Spinal cord (tissue), 10 donors: ENCODE measurements around the gene GRID1. TPM values are rescaled to one million over a fixed set of nuclear protein-coding genes. Genes with fewer than 3 reads are reported as not detected.
A peak's percentile ranks its signal among the peaks of the same experiment; 100 is the strongest.

Source experiments
- DNase-seq, 6 donors: peaks; one replicate each; pipeline versions ENCODE4 v3.0.0 to v3.0.0-alpha.2; 2013 to 2015; ENCODE audit warnings: low spot score in 6 of 6, low read depth in 4 of 6
- H3K27ac ChIP-seq: one replicate; pipeline ENCODE4 v1.5.1; 2013; ENCODE audit warnings: low read depth, low read length, control low read depth
- H3K27me3 ChIP-seq: one replicate; pipeline ENCODE4 v1.6.1; 2013; ENCODE audit warnings: low read length; ENCODE audit not compliant: control insufficient read depth, insufficient read depth
- H3K36me3 ChIP-seq: one replicate; pipeline ENCODE4 v1.6.1; 2013; ENCODE audit warnings: low read length; ENCODE audit not compliant: control insufficient read depth, insufficient read depth
- H3K4me1 ChIP-seq: one replicate; pipeline ENCODE4 v1.6.1; 2013; ENCODE audit warnings: low read length; ENCODE audit not compliant: control insufficient read depth, insufficient read depth
- H3K4me3 ChIP-seq: one replicate; pipeline ENCODE4 v1.5.1; 2013; ENCODE audit warnings: low read depth, low read length, control low read depth
- H3K9me3 ChIP-seq: one replicate; pipeline ENCODE4 v1.6.1; 2013; ENCODE audit warnings: low read length; ENCODE audit not compliant: control insufficient read depth, insufficient read depth
- WGBS: methylation state at CpG from one replicate; pipeline ENCODE4 v1.1.5; 2013; ENCODE audit warnings: missing lambda C conversion rate; ENCODE audit not compliant: insufficient coverage; 5-methylcytosine and 5-hydroxymethylcytosine counted together
- polyA plus RNA-seq, 2 donors: library from polyadenylated mRNA; unstranded; fragments of 120-200 nt; gene quantifications; one replicate each; pipeline ENCODE4 v1.2.1, GENCODE V29; 2013; ENCODE audit not compliant: insufficient read length in 2 of 2
- total RNA-seq, 2 donors: library from RNA; depleted of rRNA in 1 of 2; stranded (reverse); fragments of 120-200 nt in 1 of 2; fragments of >200 nt in 1 of 2; gene quantifications; one replicate each; pipeline versions ENCODE4 v1.2.3 to v1.2.4, GENCODE V29; 2013 to 2014
- donor health status: healthy.

Gene GRID1
- total and polyA plus RNA-seq, 4 donors: 7.6 to 30.1 (median 22.2) TPM

- 50% methylated on average over 1 of the region's 3 CpGs for WGBS
- H3K36me3 ChIP-seq: no peaks in the 10 kb centered on the region
- H3K4me1 ChIP-seq: peaks cover 24% of the 10 kb centered on the region
- no peaks in the 10 kb centered on the region for H3K27me3 ChIP-seq
- DNase-seq: no peak
- H3K9me3 ChIP-seq: no peaks in the 10 kb centered on the region
- no peak overlapping the region for H3K4me3 ChIP-seq
- no peak overlapping the region for H3K27ac ChIP-seq
These were observed 206.8 kb downstream of the GRID1 start for GRCh38 chr10:86159797-86160196.

DNA sequence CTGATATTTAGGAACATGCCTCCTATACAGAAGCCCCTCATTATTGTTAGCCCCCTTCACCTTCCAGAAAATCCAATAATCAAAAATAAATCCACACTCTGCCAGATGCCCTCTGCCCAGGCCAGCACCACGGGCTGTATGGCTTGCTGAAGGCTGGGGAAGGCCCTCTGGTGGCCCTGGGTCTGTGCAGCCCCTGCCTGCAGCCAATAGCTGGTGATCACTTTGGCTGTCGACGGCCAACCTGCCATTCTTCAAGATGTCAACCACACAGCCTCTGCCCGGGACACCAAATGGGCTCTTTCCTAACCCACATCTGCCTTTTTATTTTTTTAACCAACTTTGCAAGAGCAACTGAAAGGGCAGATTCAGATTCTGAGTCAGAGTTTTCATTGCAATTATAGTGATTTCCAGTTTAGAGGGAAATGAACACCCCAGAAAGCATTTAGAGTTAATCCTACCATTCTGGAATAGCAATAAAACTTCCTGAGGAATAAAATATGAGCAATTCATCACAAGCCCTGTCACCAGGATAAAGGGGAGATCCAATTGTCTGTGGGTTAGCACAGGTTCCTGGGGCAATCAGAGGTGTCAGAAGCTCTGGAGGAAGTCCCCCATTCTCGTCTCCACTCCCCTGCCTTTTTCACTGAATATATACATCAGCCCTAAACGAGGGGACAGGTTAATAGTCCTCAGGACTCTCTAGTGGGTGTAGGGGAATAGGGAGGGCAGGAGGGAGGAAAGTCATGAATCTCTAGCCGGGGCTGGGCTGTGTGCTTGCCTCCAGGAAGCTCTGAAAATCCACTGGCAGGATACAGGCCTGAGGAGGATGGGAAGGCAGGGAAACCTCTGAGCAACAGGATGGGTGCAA is 211.3 kb downstream of the GRID1 start:
- no peaks in the 10 kb centered on the region for H3K36me3 ChIP-seq
- H3K9me3 ChIP-seq: no peaks in the 10 kb centered on the region
- H3K4me1 ChIP-seq: peaks cover 24% of the 10 kb centered on the region
- 31% methylated on average over 5 of the region's 7 CpGs for WGBS
- peak in 1 of 6 donors; percentile 39 for DNase-seq
- no peaks in the 10 kb centered on the region for H3K27me3 ChIP-seq
- no peak overlapping the region for H3K27ac ChIP-seq
- no peak overlapping the region for H3K4me3 ChIP-seq

DNA sequence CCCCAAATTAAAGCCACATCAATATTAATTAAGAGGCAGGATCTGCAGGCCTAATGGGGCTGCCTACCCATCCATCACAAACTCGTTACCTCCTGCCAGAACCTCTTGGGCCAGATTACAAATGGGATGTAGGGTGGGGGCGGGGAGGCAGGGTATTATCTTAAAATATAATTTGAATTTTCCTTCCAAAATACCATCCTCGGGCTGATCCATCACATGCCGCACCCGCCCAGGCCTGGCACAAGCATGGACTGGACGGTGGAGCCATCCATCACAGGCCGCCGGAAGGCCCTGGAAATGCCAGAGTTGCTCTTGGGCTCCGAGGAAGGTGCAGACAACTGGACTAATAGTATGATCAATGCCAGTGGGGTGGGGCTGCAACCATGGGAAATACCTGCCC is 212.8 kb downstream of the GRID1 start:
- Histone ChIP-seq H3K27ac (no peak overlapping the region), H3K27me3 (no peaks in the 10 kb centered on the region), H3K9me3 (no peaks in the 10 kb centered on the region), H3K4me3 (no peak overlapping the region), H3K4me1 (peaks cover 24% of the 10 kb centered on the region), H3K36me3 (no peaks in the 10 kb centered on the region)
- no peak for DNase-seq
- WGBS: 50% methylated on average over 1 of the region's 9 CpGs

DNA sequence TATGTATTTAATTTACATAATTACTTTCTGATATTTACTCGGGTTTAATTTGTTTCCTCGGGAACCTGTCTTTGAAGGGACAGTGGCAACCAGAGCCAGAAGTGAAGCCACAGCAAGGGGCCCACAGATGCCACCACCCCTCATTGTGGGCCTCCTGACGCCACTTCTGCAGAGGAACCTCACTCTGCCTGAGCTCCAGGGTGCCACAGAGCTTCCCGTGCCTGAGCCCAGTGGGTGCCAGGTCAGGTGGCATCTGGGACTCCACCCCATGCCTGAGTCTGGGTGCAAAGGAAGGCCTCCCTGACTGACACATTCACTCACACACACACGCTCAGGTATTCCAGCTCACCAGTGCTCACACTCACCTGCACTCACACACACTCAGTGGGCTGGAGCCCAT is 213.7 kb downstream of the GRID1 start:
- Histone ChIP-seq H3K4me1 (peaks cover 24% of the 10 kb centered on the region), H3K4me3 (no peak overlapping the region), H3K9me3 (no peaks in the 10 kb centered on the region), H3K27me3 (no peaks in the 10 kb centered on the region), H3K27ac (no peak overlapping the region), H3K36me3 (no peaks in the 10 kb centered on the region)
- DNase-seq: no peak
- WGBS: 63% methylated on average over 4 of the region's 5 CpGs

GRCh38 chr10:86152354-86152753 is 214.2 kb downstream of the GRID1 start:
- H3K4me3 ChIP-seq: no peak overlapping the region
- no peak overlapping the region for H3K27ac ChIP-seq
- no peaks in the 10 kb centered on the region for H3K27me3 ChIP-seq
- peaks cover 24% of the 10 kb centered on the region for H3K4me1 ChIP-seq
- no peaks in the 10 kb centered on the region for H3K9me3 ChIP-seq
- H3K36me3 ChIP-seq: no peaks in the 10 kb centered on the region
- no peak for DNase-seq
- 91% methylated on average over 5 of the region's 5 CpGs for WGBS

- H3K27me3 ChIP-seq: no peaks in the 10 kb centered on the region
- no peak overlapping the region for H3K4me3 ChIP-seq
- no peak for DNase-seq
- peaks cover 24% of the 10 kb centered on the region for H3K4me1 ChIP-seq
- no peak overlapping the region for H3K27ac ChIP-seq
- H3K36me3 ChIP-seq: no peaks in the 10 kb centered on the region
- no peaks in the 10 kb centered on the region for H3K9me3 ChIP-seq
- 93% methylated on average over 3 of the region's 5 CpGs for WGBS
These were observed 215.0 kb downstream of the GRID1 start for GRCh38 chr10:86151613-86152012.

GRCh38 chr10:86149257-86149656 is 217.3 kb downstream of the GRID1 start:
- H3K4me3 ChIP-seq: no peak overlapping the region
- H3K27ac ChIP-seq: no peak overlapping the region
- 57% methylated on average over 4 of the region's 7 CpGs for WGBS
- no peaks in the 10 kb centered on the region for H3K9me3 ChIP-seq
- H3K4me1 ChIP-seq: peaks cover 13% of the 10 kb centered on the region
- no peaks in the 10 kb centered on the region for H3K27me3 ChIP-seq
- no peaks in the 10 kb centered on the region for H3K36me3 ChIP-seq
- no peak for DNase-seq

DNA sequence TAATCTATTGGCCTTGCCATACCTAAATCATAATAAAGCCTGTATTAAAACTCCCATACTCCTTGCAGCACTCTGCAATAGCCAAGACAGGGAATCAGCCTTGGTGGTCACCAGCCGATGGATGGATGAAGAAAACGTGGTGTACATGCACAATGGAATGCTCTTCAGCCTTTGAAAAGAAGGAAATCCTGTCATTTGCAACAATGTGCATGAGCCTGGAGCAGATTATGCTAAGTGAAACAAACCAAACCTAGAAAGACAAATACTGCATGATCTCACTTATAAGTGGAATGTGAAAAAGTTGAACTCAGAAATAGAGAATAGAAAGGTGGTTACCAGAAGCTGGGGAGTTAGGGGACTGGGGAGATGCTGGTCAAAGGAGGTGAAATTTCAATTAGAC is 218.5 kb downstream of the GRID1 start:
- H3K36me3 ChIP-seq: no peaks in the 10 kb centered on the region
- no peak for DNase-seq
- peaks cover 18% of the 10 kb centered on the region for H3K4me1 ChIP-seq
- no peaks in the 10 kb centered on the region for H3K9me3 ChIP-seq
- WGBS: 78% methylated on average over 2 of the region's 2 CpGs
- no peak overlapping the region for H3K27ac ChIP-seq
- no peak overlapping the region for H3K4me3 ChIP-seq
- H3K27me3 ChIP-seq: no peaks in the 10 kb centered on the region

GRCh38 chr10:86144301-86144700 is 222.3 kb downstream of the GRID1 start:
- Histone ChIP-seq H3K27ac (no peak overlapping the region), H3K4me1 (peaks cover 24% of the 10 kb centered on the region), H3K27me3 (no peaks in the 10 kb centered on the region), H3K4me3 (no peak overlapping the region), H3K9me3 (no peaks in the 10 kb centered on the region), H3K36me3 (peaks cover under 1% of the 10 kb centered on the region)
- no peak for DNase-seq
- 88% methylated on average over 7 of the region's 8 CpGs for WGBS

- DNase-seq: no peak
- no peaks in the 10 kb centered on the region for H3K9me3 ChIP-seq
- H3K4me1 ChIP-seq: peaks cover 28% of the 10 kb centered on the region
- no peak overlapping the region for H3K27ac ChIP-seq
- H3K36me3 ChIP-seq: peaks cover 8% of the 10 kb centered on the region
- H3K27me3 ChIP-seq: no peaks in the 10 kb centered on the region
- H3K4me3 ChIP-seq: no peak overlapping the region
- WGBS: no CpG with 5 or more reads among the region's 5 CpGs
These were observed 224.7 kb downstream of the GRID1 start for GRCh38 chr10:86141896-86142295.
